SU-DHL-6 (cell line): Measurements from ENCODE around the gene NR1H2.

Experiments
- CTCF ChIP-seq: fragments of 200-600 bp; sonication (generic); IDR thresholded peaks from one replicate; pipeline ENCODE4 v1.5.1; 2017; ENCODE audit warnings: antibody characterized with exemption, mild to moderate bottlenecking, low read length, moderate library complexity; ENCODE audit not compliant: insufficient read depth, poor library complexity, severe bottlenecking
- EZH2phosphoT487 ChIP-seq: fragments of 200-600 bp; sonication (generic), shearing (Covaris generic); conservative IDR thresholded peaks from 2 replicates; pipeline ENCODE4 v1.6.1; 2018; ENCODE audit warnings: mild to moderate bottlenecking, antibody characterized with exemption, low read length, moderate library complexity, mixed read lengths

- no peak for TF ChIP-seq CTCF
- TF ChIP-seq EZH2phosphoT487: no peak
These were observed 2.6 kb downstream of the NR1H2 start for GRCh38 chr19:50378863-50379236.
